Tibial nerve (tissue), 4 donors: Measurements from ENCODE around the gene RFX6.

Experiments
- EP300 ChIP-seq, 2 donors: sonication (generic); formaldehyde crosslinking; IDR thresholded peaks; one replicate each; pipeline ENCODE4 v1.6.1; 2017; ENCODE audit warnings: antibody characterized with exemption in 2 of 2, mild to moderate bottlenecking in 1 of 2
- POLR2A ChIP-seq, 2 donors: fragments of 450-650 bp; IDR thresholded peaks; one replicate each; pipeline ENCODE4 v1.6.1; 2017; ENCODE audit warnings: antibody characterized with exemption in 2 of 2, mild to moderate bottlenecking in 2 of 2, moderate library complexity in 2 of 2
- TF ChIP-seq, protein P1 (sequence below), 5 experiments: fragments of 200-600 bp in 3 of 5; fragments of 450-650 bp in 2 of 5; sonication (generic) in 3 of 5; IDR thresholded peaks; one replicate each; pipeline ENCODE4 v1.5.1; 2016 to 2019; ENCODE audit warnings: antibody characterized with exemption in 5 of 5, mild to moderate bottlenecking in 3 of 5, moderate library complexity in 2 of 5

- no peak for TF ChIP-seq POLR2A (IDR thresholded peaks at IDR 0.05)
- TF ChIP-seq, protein P1, sequence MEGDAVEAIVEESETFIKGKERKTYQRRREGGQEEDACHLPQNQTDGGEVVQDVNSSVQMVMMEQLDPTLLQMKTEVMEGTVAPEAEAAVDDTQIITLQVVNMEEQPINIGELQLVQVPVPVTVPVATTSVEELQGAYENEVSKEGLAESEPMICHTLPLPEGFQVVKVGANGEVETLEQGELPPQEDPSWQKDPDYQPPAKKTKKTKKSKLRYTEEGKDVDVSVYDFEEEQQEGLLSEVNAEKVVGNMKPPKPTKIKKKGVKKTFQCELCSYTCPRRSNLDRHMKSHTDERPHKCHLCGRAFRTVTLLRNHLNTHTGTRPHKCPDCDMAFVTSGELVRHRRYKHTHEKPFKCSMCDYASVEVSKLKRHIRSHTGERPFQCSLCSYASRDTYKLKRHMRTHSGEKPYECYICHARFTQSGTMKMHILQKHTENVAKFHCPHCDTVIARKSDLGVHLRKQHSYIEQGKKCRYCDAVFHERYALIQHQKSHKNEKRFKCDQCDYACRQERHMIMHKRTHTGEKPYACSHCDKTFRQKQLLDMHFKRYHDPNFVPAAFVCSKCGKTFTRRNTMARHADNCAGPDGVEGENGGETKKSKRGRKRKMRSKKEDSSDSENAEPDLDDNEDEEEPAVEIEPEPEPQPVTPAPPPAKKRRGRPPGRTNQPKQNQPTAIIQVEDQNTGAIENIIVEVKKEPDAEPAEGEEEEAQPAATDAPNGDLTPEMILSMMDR (IDR thresholded peaks at IDR 0.05) = no peak
- TF ChIP-seq EP300 (IDR thresholded peaks at IDR 0.05) = no peak
These were observed 71.7 kb downstream of the RFX6 start for GRCh38 chr6:116948533-116949304.
